HEK293 (cell line): Measurements from ENCODE around the gene OR7G1.

Experiments used
- CTCF ChIA-PET: fragments of 350-600 bp; formaldehyde crosslinking; extraction: SDS; loops from one replicate; lab custom pipeline; 2021; ENCODE audit warnings: antibody characterized with exemption; lab: Yijun Ruan, JAX
- POLR2A ChIA-PET: fragments of 300-600 bp; formaldehyde crosslinking; extraction: SDS; loops from one replicate; lab custom pipeline; 2020; ENCODE audit warnings: antibody characterized with exemption, inconsistent platforms; lab: Yijun Ruan, JAX
- H3K27ac ChIP-seq: fragments of 200-500 bp; sonication (Bioruptor generic); 2 replicates; pipeline ENCODE4 v1.5.1; 2014; ENCODE audit warnings: low read depth, low read length, control low read depth, inconsistent platforms; ENCODE audit errors: extremely low read depth
- H3K36me3 ChIP-seq, 2 experiments: fragments of 200-500 bp in 1 of 2; sonication (Bioruptor generic) in 1 of 2; 1 replicate in 1 of 2; 2 replicates in 1 of 2; pipeline ENCODE4 v1.5.1; 2014 to 2017; ENCODE audit warnings: inconsistent platforms in 2 of 2, low read length in 2 of 2; ENCODE audit not compliant: control insufficient read depth in 2 of 2, insufficient read depth in 1 of 2
- H3K4me1 ChIP-seq: fragments of 200-500 bp; sonication (Bioruptor generic); 2 replicates; pipeline ENCODE4 v1.5.1; 2014; ENCODE audit warnings: mild to moderate bottlenecking, low read length, inconsistent platforms; ENCODE audit not compliant: control insufficient read depth, insufficient read depth
- H3K4me3 ChIP-seq: 2 replicates; pipeline ENCODE4 v1.5.1; 2011; ENCODE audit warnings: low read depth, mild to moderate bottlenecking, control low read depth, low read length, moderate library complexity
- H3K9me3 ChIP-seq: fragments of 200-500 bp; sonication (Bioruptor generic); 2 replicates; pipeline ENCODE4 v1.5.1; 2014; ENCODE audit warnings: low read depth, low read length, inconsistent platforms; ENCODE audit not compliant: control insufficient read depth, insufficient read depth
- INSM2 ChIP-seq: fragments of 450-650 bp; formaldehyde crosslinking; IDR thresholded peaks from 2 replicates; pipeline ENCODE4 v1.5.1; 2016; ENCODE audit warnings: missing biosample characterization, missing genetic modification characterization
- KLF16 ChIP-seq: fragments of 450-650 bp; formaldehyde crosslinking; IDR thresholded peaks from 2 replicates; pipeline ENCODE4 v1.5.1; 2017; ENCODE audit warnings: missing biosample characterization, missing genetic modification characterization
- KLF17 ChIP-seq: fragments of 450-650 bp; formaldehyde crosslinking; IDR thresholded peaks from 2 replicates; pipeline ENCODE4 v1.5.1; 2016; ENCODE audit warnings: missing biosample characterization, missing genetic modification characterization
- OSR2 ChIP-seq: fragments of 450-650 bp; formaldehyde crosslinking; IDR thresholded peaks from 2 replicates; pipeline ENCODE4 v1.5.1; 2016; ENCODE audit warnings: missing biosample characterization, missing genetic modification characterization
- PRDM10 ChIP-seq: fragments of 450-650 bp; formaldehyde crosslinking; IDR thresholded peaks from 2 replicates; pipeline ENCODE4 v1.5.1; 2016; ENCODE audit warnings: missing biosample characterization, missing genetic modification characterization
- SALL2 ChIP-seq: fragments of 450-650 bp; formaldehyde crosslinking; IDR thresholded peaks from 2 replicates; pipeline ENCODE4 v1.5.0; 2017; ENCODE audit warnings: missing biosample characterization, mild to moderate bottlenecking, missing genetic modification characterization, borderline replicate concordance
- ZBTB1 ChIP-seq: fragments of 450-650 bp; formaldehyde crosslinking; IDR thresholded peaks from 2 replicates; pipeline ENCODE4 v1.5.1; 2016; ENCODE audit warnings: missing biosample characterization, missing genetic modification characterization
- ZFP41 ChIP-seq: fragments of 450-650 bp; formaldehyde crosslinking; IDR thresholded peaks from 2 replicates; pipeline ENCODE4 v1.5.1; 2016; ENCODE audit warnings: missing biosample characterization, missing genetic modification characterization, borderline replicate concordance
- ZNF112 ChIP-seq: fragments of 450-650 bp; formaldehyde crosslinking; IDR thresholded peaks from 2 replicates; pipeline ENCODE4 v1.5.0; 2017; ENCODE audit warnings: missing biosample characterization, missing genetic modification characterization
- ZNF121 ChIP-seq: fragments of 450-650 bp; formaldehyde crosslinking; IDR thresholded peaks from 2 replicates; pipeline ENCODE4 v1.5.1; 2016; ENCODE audit warnings: missing biosample characterization, missing genetic modification characterization
- ZNF311 ChIP-seq: fragments of 450-650 bp; formaldehyde crosslinking; IDR thresholded peaks from 2 replicates; pipeline ENCODE4 v1.5.1; 2017; ENCODE audit warnings: missing biosample characterization, missing genetic modification characterization, borderline replicate concordance
- ZNF362 ChIP-seq: fragments of 450-650 bp; formaldehyde crosslinking; IDR thresholded peaks from 2 replicates; pipeline ENCODE4 v1.5.1; 2016; ENCODE audit warnings: missing biosample characterization, missing genetic modification characterization
- ZNF37A ChIP-seq: fragments of 450-650 bp; IDR thresholded peaks from 2 replicates; pipeline ENCODE4 v1.5.1; 2018; ENCODE audit warnings: missing biosample characterization, missing genetic modification characterization
- ZNF394 ChIP-seq: fragments of 450-650 bp; formaldehyde crosslinking; IDR thresholded peaks from 2 replicates; pipeline ENCODE4 v1.5.1; 2016; ENCODE audit warnings: missing biosample characterization, missing genetic modification characterization, mild to moderate bottlenecking, moderate library complexity, borderline replicate concordance
- ZNF544 ChIP-seq: fragments of 450-650 bp; formaldehyde crosslinking; IDR thresholded peaks from 2 replicates; pipeline ENCODE4 v1.5.0; 2017; ENCODE audit warnings: missing biosample characterization, missing genetic modification characterization
- ZNF555 ChIP-seq: fragments of 450-650 bp; formaldehyde crosslinking; conservative IDR thresholded peaks from 2 replicates; pipeline ENCODE4 v1.5.1; 2017; ENCODE audit warnings: missing biosample characterization, mild to moderate bottlenecking, missing genetic modification characterization, inconsistent platforms
- ZNF580 ChIP-seq: fragments of 450-650 bp; formaldehyde crosslinking; IDR thresholded peaks from 2 replicates; pipeline ENCODE4 v1.5.1; 2016; ENCODE audit warnings: missing biosample characterization, missing genetic modification characterization
- ZNF639 ChIP-seq: fragments of 450-650 bp; formaldehyde crosslinking; IDR thresholded peaks from 2 replicates; pipeline ENCODE4 v1.5.1; 2016; ENCODE audit warnings: missing biosample characterization, missing genetic modification characterization
- ZNF654 ChIP-seq: fragments of 450-650 bp; formaldehyde crosslinking; IDR thresholded peaks from 2 replicates; pipeline ENCODE4 v1.5.1; 2016; ENCODE audit warnings: low read depth, missing biosample characterization, missing genetic modification characterization
- ZNF704 ChIP-seq: fragments of 450-650 bp; formaldehyde crosslinking; IDR thresholded peaks from 2 replicates; pipeline ENCODE4 v1.5.1; 2016; ENCODE audit warnings: missing biosample characterization, missing genetic modification characterization
- ZNF776 ChIP-seq: fragments of 450-650 bp; formaldehyde crosslinking; IDR thresholded peaks from 2 replicates; pipeline ENCODE4 v1.5.0; 2017; ENCODE audit warnings: missing biosample characterization, missing genetic modification characterization, borderline replicate concordance
- ZNF830 ChIP-seq: fragments of 450-650 bp; IDR thresholded peaks from 2 replicates; pipeline ENCODE4 v1.5.0; 2018; ENCODE audit warnings: missing biosample characterization, missing genetic modification characterization, low read depth, mild to moderate bottlenecking, moderate library complexity
- ZSCAN4 ChIP-seq: fragments of 450-650 bp; formaldehyde crosslinking; IDR thresholded peaks from 2 replicates; pipeline ENCODE4 v1.5.1; 2017; ENCODE audit warnings: missing biosample characterization, missing genetic modification characterization

OR7G1 gene

GRCh38 chr19:9161427-9161826 is 45.9 kb upstream of the OR7G1 start:
- H3K4me1 ChIP-seq: no peaks in the 10 kb centered on the region
- TF ChIP-seq ZNF121 (tag by site-specific recombination): no peak
- TF ChIP-seq ZNF639 (tag by site-specific recombination): no peak
- TF ChIP-seq INSM2: no peak
- TF ChIP-seq OSR2 (tag by site-specific recombination): no peak
- no peak for TF ChIP-seq ZNF112 (tag by site-specific recombination)
- TF ChIP-seq ZNF830 (tag by site-specific recombination): no peak
- no peak for TF ChIP-seq ZSCAN4
- TF ChIP-seq ZNF544 (tag by site-specific recombination): no peak
- TF ChIP-seq ZNF776 (tag by site-specific recombination): no peak
- no peak for TF ChIP-seq ZNF362 (tag by site-specific recombination)
- TF ChIP-seq PRDM10: no peak
- TF ChIP-seq KLF16 (tag by site-specific recombination): no peak
- TF ChIP-seq, all 188 proteins: peak for 0
- H3K4me3 ChIP-seq: no peak overlapping the region
- ChIA-PET POLR2A (no interaction called here), CTCF (interaction anchor here (0.6 kb wide), 1 partner anchor 443 kb away, joined by 3 read pairs; no protein-coding TSS in a partner anchor)
- peaks cover 2% of the 10 kb centered on the region for H3K9me3 ChIP-seq
- H3K36me3 ChIP-seq: peaks cover 52 to 87% of the 10 kb centered on the region in 2 experiments
- no peak overlapping the region for H3K27ac ChIP-seq

- CTCF ChIA-PET: no interaction called here
- Histone ChIP-seq H3K4me1 (no peaks in the 10 kb centered on the region), H3K36me3 (peaks cover 51 to 95% of the 10 kb centered on the region in 2 experiments), H3K9me3 (peaks cover 2% of the 10 kb centered on the region), H3K4me3 (no peak overlapping the region), H3K27ac (no peak overlapping the region)
- POLR2A ChIA-PET: no interaction called here
- TF ChIP-seq ZNF394 (tag by site-specific recombination): no peak
- TF ChIP-seq ZNF555 (tag by site-specific recombination): no peak
- no peak for TF ChIP-seq SALL2 (tag by site-specific recombination)
- TF ChIP-seq ZNF311: no peak
- no peak for TF ChIP-seq ZNF654 (tag by site-specific recombination)
- no peak for TF ChIP-seq ZFP41 (tag by site-specific recombination)
- TF ChIP-seq ZNF704 (tag by site-specific recombination): no peak
- no peak for TF ChIP-seq ZNF580
- TF ChIP-seq ZNF37A (tag by site-specific recombination): no peak
- no peak for TF ChIP-seq ZNF121 (tag by site-specific recombination)
- no peak for TF ChIP-seq KLF17 (tag by site-specific recombination)
- no peak for TF ChIP-seq ZBTB1 (tag by site-specific recombination)
Observed at GRCh38 chr19:9159891-9160290, 44.3 kb upstream of the OR7G1 start.
